CD1c-positive myeloid dendritic cell (primary cell): ENCODE data around the gene SELENON.

Source experiments
- DNase-seq: peaks from one replicate; pipeline ENCODE4 v3.0.0-alpha.2; 2016; ENCODE audit errors: extremely low spot score

The SELENON gene

DNA sequence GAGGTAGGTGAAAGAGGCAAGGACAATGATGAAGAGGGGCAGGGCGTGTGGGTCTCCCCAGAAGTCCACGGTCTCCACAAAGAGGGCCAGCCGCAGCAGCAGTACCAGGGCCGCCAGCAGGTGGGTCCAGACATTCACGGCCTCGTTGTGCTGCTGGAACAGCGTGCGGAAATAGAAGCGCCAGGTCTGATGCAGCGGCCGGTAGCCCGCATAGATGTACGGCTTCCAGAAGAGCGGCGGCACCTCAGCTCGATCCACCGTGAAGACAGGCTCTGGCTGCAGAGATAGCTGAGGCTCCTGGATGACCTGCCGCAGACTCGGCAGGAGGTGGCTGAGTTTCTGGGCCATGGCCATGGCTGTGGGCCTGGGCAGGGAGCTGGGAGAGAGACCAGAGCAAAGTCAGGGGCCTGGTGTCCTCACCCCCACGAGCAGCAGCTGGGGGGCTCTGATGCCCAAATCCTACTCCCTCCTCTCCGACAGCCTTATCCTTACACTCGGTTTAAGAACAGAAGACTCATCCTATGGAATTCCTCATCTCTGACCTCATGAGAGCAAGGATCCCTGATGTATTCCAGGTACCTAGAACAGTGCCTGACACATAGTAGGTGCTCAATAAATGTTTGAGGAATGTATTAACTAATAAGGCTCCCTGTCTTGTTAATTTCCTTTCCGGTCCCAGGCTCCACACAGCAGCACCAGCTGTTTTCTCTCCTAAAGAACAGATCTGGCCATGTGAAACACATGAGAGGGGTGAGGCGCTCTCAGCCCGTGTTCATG lies 63.7 kb downstream of the SELENON start:
- no peak for DNase-seq

DNA sequence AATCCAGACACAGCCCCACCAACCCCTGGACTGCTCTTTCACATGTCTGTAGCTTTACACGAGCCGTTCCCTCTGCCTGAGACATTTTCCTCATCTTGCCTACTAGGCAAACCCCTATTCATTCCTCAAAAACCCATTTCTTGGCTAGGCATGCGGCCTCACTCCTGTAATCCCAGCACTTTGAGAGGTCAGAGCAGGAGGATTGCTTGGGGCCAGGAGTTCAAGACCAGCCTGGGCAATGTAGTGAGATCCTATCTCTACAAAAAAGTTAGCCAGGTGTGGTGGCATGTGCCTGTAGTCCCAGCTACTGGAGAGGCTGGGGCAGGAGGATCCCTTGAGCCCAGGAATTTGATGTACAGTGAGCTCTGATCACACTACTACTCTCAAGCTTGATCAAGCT lies 64.4 kb downstream of the SELENON start:
- DNase-seq: no peak

DNA sequence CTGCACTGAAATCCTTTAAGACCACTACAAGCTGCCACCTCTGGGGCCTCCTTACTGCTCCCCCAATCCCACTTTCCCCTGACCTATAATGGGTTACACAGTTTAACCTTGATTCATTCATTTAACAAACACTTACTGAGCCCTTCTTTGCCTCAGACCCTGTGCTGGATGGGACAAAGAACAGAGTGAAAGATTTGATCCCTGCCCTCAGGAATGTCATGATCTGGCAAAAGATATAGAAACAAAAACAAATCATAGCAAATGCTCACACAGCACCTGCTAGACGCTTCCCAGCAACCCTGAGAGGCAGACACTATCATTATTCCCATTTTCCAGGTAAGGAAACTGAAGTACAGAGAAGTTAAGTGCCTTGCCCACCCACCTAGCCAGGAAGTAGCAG lies 66.3 kb downstream of the SELENON start:
- DNase-seq: no peak

DNA sequence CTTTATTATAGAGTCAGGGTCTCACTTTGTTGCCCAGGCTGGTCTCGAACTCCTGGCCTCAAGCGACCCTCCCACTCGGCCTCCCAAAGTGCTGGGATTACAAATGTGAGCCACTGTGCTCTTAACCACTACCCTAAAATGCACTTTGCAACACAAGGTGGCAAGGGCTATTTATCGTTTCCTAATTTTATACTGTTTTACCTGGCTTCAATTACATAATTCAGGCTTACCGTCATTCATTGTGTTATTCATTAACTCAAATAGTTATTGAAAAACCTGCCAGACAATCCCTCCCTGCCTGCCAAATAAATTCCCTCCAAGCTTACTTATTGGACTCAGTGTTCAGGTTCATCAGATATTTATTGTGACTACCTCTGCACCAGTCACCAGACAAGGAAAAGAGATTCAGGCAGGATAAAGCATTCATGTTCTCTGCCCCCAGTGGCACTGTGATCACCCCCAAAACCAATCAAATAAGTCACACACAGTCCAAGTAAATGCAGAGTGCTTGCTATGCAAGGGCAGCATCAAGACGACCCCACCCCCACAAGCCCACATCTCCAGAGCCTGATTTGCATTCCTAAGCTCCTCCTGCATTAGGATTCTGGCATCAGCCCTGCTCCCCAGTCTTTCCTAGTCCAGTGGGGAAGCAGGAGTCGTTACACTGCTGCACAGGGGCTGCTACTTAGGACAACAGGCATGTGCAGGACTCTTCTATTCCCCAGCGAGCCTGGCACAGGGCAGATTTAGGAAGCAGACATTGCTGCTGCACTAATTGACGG lies 67.4 kb downstream of the SELENON start:
- DNase-seq: no peak
